GM23338 (cell line): Measurements from ENCODE around the gene CCDC70. TPM values are rescaled to one million over a fixed set of nuclear protein-coding genes. Genes with fewer than 3 reads are reported as not detected.

ENCODE experiments used
- ATAC-seq: fragments of 200-7000 bp; cut with Tn5 transposase; 3 replicates; pipeline ENCODE4 v1.9.1; 2020
- DNase-seq: peaks from one replicate; pipeline ENCODE4 v3.0.0-alpha.2; 2015; ENCODE audit warnings: low spot score
- H2AFZ ChIP-seq: fragments of 200-600 bp; sonication (generic); 2 replicates; pipeline ENCODE4 v1.8.0; 2016; ENCODE audit warnings: antibody characterized with exemption, mild to moderate bottlenecking, moderate library complexity
- H3F3A ChIP-seq: fragments of 200-600 bp; sonication (generic); replicated peaks from 2 replicates; pipeline ENCODE4 v1.8.0; 2017; ENCODE audit warnings: antibody characterized with exemption, mixed run types, low read depth
- H3K27ac ChIP-seq: fragments of 200-600 bp; sonication (generic); 2 replicates; pipeline ENCODE4 v1.6.1; 2016; ENCODE audit warnings: low read depth
- H3K27me3 ChIP-seq: fragments of 200-600 bp; sonication (generic); 2 replicates; pipeline ENCODE4 v1.8.0; 2016; ENCODE audit warnings: mild to moderate bottlenecking, mixed run types, moderate library complexity; ENCODE audit not compliant: insufficient read depth
- H3K36me3 ChIP-seq: fragments of 200-600 bp; sonication (generic); 2 replicates; pipeline ENCODE4 v1.8.0; 2016; ENCODE audit warnings: mild to moderate bottlenecking; ENCODE audit not compliant: insufficient read depth
- H3K4me1 ChIP-seq: fragments of 200-600 bp; sonication (generic); 2 replicates; pipeline ENCODE4 v1.8.0; 2016; ENCODE audit warnings: mild to moderate bottlenecking, moderate library complexity; ENCODE audit not compliant: insufficient read depth
- H3K4me2 ChIP-seq: fragments of 200-600 bp; sonication (generic); 2 replicates; pipeline ENCODE4 v1.7.1; 2017; ENCODE audit warnings: mixed run types
- H3K4me3 ChIP-seq: fragments of 200-600 bp; sonication (generic); 2 replicates; pipeline ENCODE4 v1.6.1; 2016; ENCODE audit warnings: mixed run types
- H3K79me2 ChIP-seq: fragments of 200-600 bp; sonication (generic); replicated peaks from 2 replicates; pipeline ENCODE4 v1.8.0; 2017; ENCODE audit warnings: mild to moderate bottlenecking; ENCODE audit not compliant: insufficient read depth
- H3K9me2 ChIP-seq: fragments of 200-600 bp; sonication (generic); 2 replicates; pipeline ENCODE4 v1.8.0; 2017; ENCODE audit not compliant: insufficient read depth
- H4K20me1 ChIP-seq: fragments of 200-600 bp; sonication (generic); replicated peaks from 2 replicates; pipeline ENCODE4 v1.8.0; 2017; ENCODE audit warnings: mild to moderate bottlenecking; ENCODE audit not compliant: insufficient read depth
- H3K27ac Mint-ChIP-seq: 2 replicates; pipeline ENCODE4 v1.8.0; 2020; ENCODE audit warnings: inconsistent platforms, mild to moderate bottlenecking, moderate library complexity, mixed read lengths
- H3K27me3 Mint-ChIP-seq: 3 replicates; pipeline ENCODE4 v1.8.0; 2022; ENCODE audit warnings: low read depth, mild to moderate bottlenecking, moderate library complexity, mixed read lengths, inconsistent platforms; ENCODE audit not compliant: insufficient read depth, poor library complexity
- H3K36me3 Mint-ChIP-seq: 3 replicates; pipeline ENCODE4 v1.8.0; 2021; ENCODE audit warnings: low read depth, mild to moderate bottlenecking, inconsistent platforms, moderate library complexity, mixed read lengths
- H3K4me1 Mint-ChIP-seq: 3 replicates; pipeline ENCODE4 v1.8.0; 2020; ENCODE audit warnings: mild to moderate bottlenecking, inconsistent platforms, mixed read lengths
- H3K4me3 Mint-ChIP-seq: 3 replicates; pipeline ENCODE4 v1.8.0; 2021; ENCODE audit warnings: moderate library complexity, mild to moderate bottlenecking, inconsistent platforms, mixed read lengths
- H3K9me3 Mint-ChIP-seq: 3 replicates; pipeline ENCODE4 v1.8.0; 2020; ENCODE audit warnings: moderate library complexity, mild to moderate bottlenecking, inconsistent platforms, mixed read lengths
- CREB1 ChIP-seq: fragments of 250-450 bp; sonication (Bioruptor Pico); IDR thresholded peaks from 2 replicates; pipeline ENCODE4 v1.5.0; 2020; ENCODE audit warnings: low read depth, mild to moderate bottlenecking, moderate library complexity
- EZH2 ChIP-seq: fragments of 200-600 bp; sonication (generic); IDR thresholded peaks from one replicate; pipeline ENCODE4 v1.8.0; 2017; ENCODE audit warnings: antibody characterized with exemption, mild to moderate bottlenecking, low read depth; ENCODE audit not compliant: unreplicated experiment
- EZH2phosphoT487 ChIP-seq: fragments of 200-600 bp; sonication (generic); IDR thresholded peaks from one replicate; pipeline ENCODE4 v1.8.1; 2018; ENCODE audit warnings: antibody characterized with exemption; ENCODE audit not compliant: unreplicated experiment
- JUNB ChIP-seq: IDR thresholded peaks from one replicate; pipeline ENCODE4 v1.6.1; 2016; ENCODE audit warnings: antibody characterized with exemption; ENCODE audit not compliant: unreplicated experiment
- NANOG ChIP-seq: IDR thresholded peaks from 2 replicates; pipeline ENCODE4 v1.6.1; 2016; ENCODE audit warnings: antibody characterized with exemption, borderline replicate concordance
- POLR2AphosphoS5 ChIP-seq: IDR thresholded peaks from 2 replicates; pipeline ENCODE4 v1.6.1; 2016; ENCODE audit warnings: antibody characterized with exemption, low read depth
- STAT1 ChIP-seq: IDR thresholded peaks from one replicate; pipeline ENCODE4 v1.6.1; 2016; ENCODE audit warnings: antibody characterized with exemption; ENCODE audit not compliant: unreplicated experiment
- ZNF114 ChIP-seq: fragments of 250-450 bp; sonication (Bioruptor Pico); IDR thresholded peaks from 2 replicates; pipeline ENCODE4 v1.5.0; 2020; ENCODE audit warnings: mild to moderate bottlenecking, moderate library complexity
- ZNF331 ChIP-seq: fragments of 250-450 bp; sonication (Bioruptor Pico); IDR thresholded peaks from 2 replicates; pipeline ENCODE4 v1.5.0; 2020; ENCODE audit warnings: low read depth, mild to moderate bottlenecking, moderate library complexity
- polyA plus RNA-seq: library from polyadenylated mRNA; unstranded; fragments of >200 nt; fragmentation: Nextera tagmentation; extraction: Ambion mirVana; gene quantifications from 2 replicates; pipeline ENCODE4 v1.2.1, GENCODE V29; 2016
- total RNA-seq: library from RNA; depleted of rRNA; stranded (reverse); fragments of >200 nt; shearing (Covaris generic); gene quantifications from 2 replicates; pipeline ENCODE4 v1.2.3, GENCODE V29; 2014
- TF ChIP-seq, protein P1 (sequence below): IDR thresholded peaks from one replicate; pipeline ENCODE4 v1.6.1; 2018; ENCODE audit warnings: antibody characterized with exemption; ENCODE audit not compliant: unreplicated experiment
- TF ChIP-seq, protein P2 (sequence below): IDR thresholded peaks from 2 replicates; pipeline ENCODE4 v1.6.1; 2016; ENCODE audit warnings: antibody characterized with exemption
- TF ChIP-seq, protein P3 (sequence below): fragments of 250-450 bp; sonication (Bioruptor Pico); IDR thresholded peaks from 2 replicates; pipeline ENCODE4 v1.5.0; 2020; ENCODE audit warnings: mild to moderate bottlenecking, moderate library complexity
- TF ChIP-seq, protein P4 (sequence below), 2 experiments: fragments of 200-600 bp in 1 of 2; sonication (generic) in 1 of 2; conservative IDR thresholded peaks; 2 replicates each; pipeline versions ENCODE4 v1.5.1 to v1.6.1; 2016 to 2017; ENCODE audit warnings: antibody characterized with exemption in 2 of 2, low read depth in 2 of 2, mild to moderate bottlenecking in 2 of 2, moderate library complexity in 1 of 2

CCDC70 gene
- total and polyA plus RNA-seq, 2 experiments from 2014 or later = not detected

DNA sequence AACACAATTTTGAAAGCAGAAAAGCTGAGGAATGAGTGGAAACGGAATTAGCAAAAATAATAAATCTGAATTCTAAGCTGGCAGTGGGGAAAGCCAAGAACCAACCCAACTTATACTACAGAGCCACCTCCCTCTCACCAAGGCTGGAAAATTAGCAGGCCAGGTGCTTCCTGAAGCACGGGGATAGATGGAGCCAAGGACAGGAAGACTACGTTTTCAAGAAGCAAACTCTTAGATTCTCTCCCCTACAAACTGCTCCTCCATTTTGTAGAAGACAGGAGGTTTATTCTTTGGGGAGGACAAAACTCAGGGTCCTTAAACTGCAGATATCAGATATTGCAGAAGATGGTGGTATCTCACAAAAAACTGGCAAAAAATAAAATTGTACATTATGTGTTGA is 8.8 kb downstream of the CCDC70 start:
- TF ChIP-seq EZH2phosphoT487 (no peak), NANOG (no peak), ZNF331 (CRISPR knock-in tag) (no peak), POLR2AphosphoS5 (no peak), JUNB (no peak), CREB1 (CRISPR knock-in tag) (no peak), EZH2 (no peak), ZNF114 (CRISPR knock-in tag) (no peak), STAT1 (no peak)
- TF ChIP-seq, protein P1, sequence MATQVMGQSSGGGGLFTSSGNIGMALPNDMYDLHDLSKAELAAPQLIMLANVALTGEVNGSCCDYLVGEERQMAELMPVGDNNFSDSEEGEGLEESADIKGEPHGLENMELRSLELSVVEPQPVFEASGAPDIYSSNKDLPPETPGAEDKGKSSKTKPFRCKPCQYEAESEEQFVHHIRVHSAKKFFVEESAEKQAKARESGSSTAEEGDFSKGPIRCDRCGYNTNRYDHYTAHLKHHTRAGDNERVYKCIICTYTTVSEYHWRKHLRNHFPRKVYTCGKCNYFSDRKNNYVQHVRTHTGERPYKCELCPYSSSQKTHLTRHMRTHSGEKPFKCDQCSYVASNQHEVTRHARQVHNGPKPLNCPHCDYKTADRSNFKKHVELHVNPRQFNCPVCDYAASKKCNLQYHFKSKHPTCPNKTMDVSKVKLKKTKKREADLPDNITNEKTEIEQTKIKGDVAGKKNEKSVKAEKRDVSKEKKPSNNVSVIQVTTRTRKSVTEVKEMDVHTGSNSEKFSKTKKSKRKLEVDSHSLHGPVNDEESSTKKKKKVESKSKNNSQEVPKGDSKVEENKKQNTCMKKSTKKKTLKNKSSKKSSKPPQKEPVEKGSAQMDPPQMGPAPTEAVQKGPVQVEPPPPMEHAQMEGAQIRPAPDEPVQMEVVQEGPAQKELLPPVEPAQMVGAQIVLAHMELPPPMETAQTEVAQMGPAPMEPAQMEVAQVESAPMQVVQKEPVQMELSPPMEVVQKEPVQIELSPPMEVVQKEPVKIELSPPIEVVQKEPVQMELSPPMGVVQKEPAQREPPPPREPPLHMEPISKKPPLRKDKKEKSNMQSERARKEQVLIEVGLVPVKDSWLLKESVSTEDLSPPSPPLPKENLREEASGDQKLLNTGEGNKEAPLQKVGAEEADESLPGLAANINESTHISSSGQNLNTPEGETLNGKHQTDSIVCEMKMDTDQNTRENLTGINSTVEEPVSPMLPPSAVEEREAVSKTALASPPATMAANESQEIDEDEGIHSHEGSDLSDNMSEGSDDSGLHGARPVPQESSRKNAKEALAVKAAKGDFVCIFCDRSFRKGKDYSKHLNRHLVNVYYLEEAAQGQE = no peak
- TF ChIP-seq, protein P2, sequence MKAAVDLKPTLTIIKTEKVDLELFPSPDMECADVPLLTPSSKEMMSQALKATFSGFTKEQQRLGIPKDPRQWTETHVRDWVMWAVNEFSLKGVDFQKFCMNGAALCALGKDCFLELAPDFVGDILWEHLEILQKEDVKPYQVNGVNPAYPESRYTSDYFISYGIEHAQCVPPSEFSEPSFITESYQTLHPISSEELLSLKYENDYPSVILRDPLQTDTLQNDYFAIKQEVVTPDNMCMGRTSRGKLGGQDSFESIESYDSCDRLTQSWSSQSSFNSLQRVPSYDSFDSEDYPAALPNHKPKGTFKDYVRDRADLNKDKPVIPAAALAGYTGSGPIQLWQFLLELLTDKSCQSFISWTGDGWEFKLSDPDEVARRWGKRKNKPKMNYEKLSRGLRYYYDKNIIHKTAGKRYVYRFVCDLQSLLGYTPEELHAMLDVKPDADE = no peak
- TF ChIP-seq, protein P3, sequence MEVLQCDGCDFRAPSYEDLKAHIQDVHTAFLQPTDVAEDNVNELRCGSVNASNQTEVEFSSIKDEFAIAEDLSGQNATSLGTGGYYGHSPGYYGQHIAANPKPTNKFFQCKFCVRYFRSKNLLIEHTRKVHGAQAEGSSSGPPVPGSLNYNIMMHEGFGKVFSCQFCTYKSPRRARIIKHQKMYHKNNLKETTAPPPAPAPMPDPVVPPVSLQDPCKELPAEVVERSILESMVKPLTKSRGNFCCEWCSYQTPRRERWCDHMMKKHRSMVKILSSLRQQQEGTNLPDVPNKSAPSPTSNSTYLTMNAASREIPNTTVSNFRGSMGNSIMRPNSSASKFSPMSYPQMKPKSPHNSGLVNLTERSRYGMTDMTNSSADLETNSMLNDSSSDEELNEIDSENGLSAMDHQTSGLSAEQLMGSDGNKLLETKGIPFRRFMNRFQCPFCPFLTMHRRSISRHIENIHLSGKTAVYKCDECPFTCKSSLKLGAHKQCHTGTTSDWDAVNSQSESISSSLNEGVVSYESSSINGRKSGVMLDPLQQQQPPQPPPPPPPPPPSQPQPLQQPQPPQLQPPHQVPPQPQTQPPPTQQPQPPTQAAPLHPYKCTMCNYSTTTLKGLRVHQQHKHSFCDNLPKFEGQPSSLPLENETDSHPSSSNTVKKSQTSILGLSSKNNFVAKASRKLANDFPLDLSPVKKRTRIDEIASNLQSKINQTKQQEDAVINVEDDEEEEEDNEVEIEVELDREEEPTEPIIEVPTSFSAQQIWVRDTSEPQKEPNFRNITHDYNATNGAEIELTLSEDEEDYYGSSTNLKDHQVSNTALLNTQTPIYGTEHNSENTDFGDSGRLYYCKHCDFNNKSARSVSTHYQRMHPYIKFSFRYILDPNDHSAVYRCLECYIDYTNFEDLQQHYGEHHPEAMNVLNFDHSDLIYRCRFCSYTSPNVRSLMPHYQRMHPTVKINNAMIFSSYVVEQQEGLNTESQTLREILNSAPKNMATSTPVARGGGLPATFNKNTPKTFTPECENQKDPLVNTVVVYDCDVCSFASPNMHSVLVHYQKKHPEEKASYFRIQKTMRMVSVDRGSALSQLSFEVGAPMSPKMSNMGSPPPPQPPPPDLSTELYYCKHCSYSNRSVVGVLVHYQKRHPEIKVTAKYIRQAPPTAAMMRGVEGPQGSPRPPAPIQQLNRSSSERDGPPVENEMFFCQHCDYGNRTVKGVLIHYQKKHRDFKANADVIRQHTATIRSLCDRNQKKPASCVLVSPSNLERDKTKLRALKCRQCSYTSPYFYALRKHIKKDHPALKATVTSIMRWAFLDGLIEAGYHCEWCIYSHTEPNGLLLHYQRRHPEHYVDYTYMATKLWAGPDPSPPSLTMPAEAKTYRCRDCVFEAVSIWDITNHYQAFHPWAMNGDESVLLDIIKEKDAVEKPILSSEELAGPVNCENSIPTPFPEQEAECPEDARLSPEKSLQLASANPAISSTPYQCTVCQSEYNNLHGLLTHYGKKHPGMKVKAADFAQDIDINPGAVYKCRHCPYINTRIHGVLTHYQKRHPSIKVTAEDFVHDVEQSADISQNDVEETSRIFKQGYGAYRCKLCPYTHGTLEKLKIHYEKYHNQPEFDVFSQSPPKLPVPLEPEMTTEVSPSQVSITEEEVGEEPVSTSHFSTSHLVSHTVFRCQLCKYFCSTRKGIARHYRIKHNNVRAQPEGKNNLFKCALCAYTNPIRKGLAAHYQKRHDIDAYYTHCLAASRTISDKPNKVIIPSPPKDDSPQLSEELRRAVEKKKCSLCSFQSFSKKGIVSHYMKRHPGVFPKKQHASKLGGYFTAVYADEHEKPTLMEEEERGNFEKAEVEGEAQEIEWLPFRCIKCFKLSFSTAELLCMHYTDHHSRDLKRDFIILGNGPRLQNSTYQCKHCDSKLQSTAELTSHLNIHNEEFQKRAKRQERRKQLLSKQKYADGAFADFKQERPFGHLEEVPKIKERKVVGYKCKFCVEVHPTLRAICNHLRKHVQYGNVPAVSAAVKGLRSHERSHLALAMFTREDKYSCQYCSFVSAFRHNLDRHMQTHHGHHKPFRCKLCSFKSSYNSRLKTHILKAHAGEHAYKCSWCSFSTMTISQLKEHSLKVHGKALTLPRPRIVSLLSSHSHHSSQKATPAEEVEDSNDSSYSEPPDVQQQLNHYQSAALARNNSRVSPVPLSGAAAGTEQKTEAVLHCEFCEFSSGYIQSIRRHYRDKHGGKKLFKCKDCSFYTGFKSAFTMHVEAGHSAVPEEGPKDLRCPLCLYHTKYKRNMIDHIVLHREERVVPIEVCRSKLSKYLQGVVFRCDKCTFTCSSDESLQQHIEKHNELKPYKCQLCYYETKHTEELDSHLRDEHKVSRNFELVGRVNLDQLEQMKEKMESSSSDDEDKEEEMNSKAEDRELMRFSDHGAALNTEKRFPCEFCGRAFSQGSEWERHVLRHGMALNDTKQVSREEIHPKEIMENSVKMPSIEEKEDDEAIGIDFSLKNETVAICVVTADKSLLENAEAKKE (CRISPR knock-in tag) = no peak
- TF ChIP-seq, protein P4, sequence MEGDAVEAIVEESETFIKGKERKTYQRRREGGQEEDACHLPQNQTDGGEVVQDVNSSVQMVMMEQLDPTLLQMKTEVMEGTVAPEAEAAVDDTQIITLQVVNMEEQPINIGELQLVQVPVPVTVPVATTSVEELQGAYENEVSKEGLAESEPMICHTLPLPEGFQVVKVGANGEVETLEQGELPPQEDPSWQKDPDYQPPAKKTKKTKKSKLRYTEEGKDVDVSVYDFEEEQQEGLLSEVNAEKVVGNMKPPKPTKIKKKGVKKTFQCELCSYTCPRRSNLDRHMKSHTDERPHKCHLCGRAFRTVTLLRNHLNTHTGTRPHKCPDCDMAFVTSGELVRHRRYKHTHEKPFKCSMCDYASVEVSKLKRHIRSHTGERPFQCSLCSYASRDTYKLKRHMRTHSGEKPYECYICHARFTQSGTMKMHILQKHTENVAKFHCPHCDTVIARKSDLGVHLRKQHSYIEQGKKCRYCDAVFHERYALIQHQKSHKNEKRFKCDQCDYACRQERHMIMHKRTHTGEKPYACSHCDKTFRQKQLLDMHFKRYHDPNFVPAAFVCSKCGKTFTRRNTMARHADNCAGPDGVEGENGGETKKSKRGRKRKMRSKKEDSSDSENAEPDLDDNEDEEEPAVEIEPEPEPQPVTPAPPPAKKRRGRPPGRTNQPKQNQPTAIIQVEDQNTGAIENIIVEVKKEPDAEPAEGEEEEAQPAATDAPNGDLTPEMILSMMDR (conservative IDR thresholded peaks at IDR 0.05; ENCODE audit: low read depth in 2 of 2) = no peak
- no peaks in the 10 kb centered on the region for H3K9me2 ChIP-seq
- H3K4me1 Mint-ChIP-seq = no peaks in the 10 kb centered on the region
- H3K27ac Mint-ChIP-seq = no peak overlapping the region
- no peak overlapping the region for H3K4me3 Mint-ChIP-seq
- ATAC-seq = no peak
- no peak overlapping the region for H3K27ac ChIP-seq
- no peak overlapping the region for H3K4me2 ChIP-seq
- DNase-seq = no peak
- H3K4me1 ChIP-seq = no peaks in the 10 kb centered on the region
- no peaks in the 10 kb centered on the region for H4K20me1 ChIP-seq
- H3K36me3 ChIP-seq = no peaks in the 10 kb centered on the region
- no peak overlapping the region for H3K4me3 ChIP-seq
- H2AFZ ChIP-seq = no peak overlapping the region
- H3K36me3 Mint-ChIP-seq = no peaks in the 10 kb centered on the region
- peaks cover 1% of the 10 kb centered on the region for H3K27me3 Mint-ChIP-seq
- H3K79me2 ChIP-seq = no peaks in the 10 kb centered on the region
- no peaks in the 10 kb centered on the region; the same call in 2 of the 3 replicates for H3K9me3 Mint-ChIP-seq
- H3K27me3 ChIP-seq = no peaks in the 10 kb centered on the region
- H3F3A ChIP-seq = no peaks in the 10 kb centered on the region
